K562 (cell line): ENCODE results near the gene RUNDC3A. TPM values are rescaled to one million over a fixed set of nuclear protein-coding genes. Genes with fewer than 3 reads are reported as not detected.

Experiments used
- ADNP ChIP-seq: fragments of 200-800 bp; sonication (Bioruptor generic); IDR thresholded peaks from 2 replicates; pipeline ENCODE4 v1.6.1; 2016; ENCODE audit warnings: missing genetic modification characterization, missing compliant biosample characterization
- BACH1 ChIP-seq: fragments of 200-800 bp; sonication (Bioruptor generic); IDR thresholded peaks from 2 replicates; pipeline ENCODE4 v1.6.1; 2016; ENCODE audit warnings: missing genetic modification characterization, missing compliant biosample characterization
- DACH1 ChIP-seq: fragments of 450-650 bp; IDR thresholded peaks from 2 replicates; pipeline ENCODE4 v1.6.1; 2018; ENCODE audit not compliant: partially characterized antibody
- E2F6 ChIP-seq, 2 experiments: IDR thresholded peaks; 2 replicates each; pipeline ENCODE4 v1.6.1; 2011; ENCODE audit warnings: borderline replicate concordance in 1 of 2, control low read depth in 1 of 2, low read depth in 1 of 2, low read length in 1 of 2, mild to moderate bottlenecking in 1 of 2, mixed read lengths in 1 of 2, moderate library complexity in 1 of 2; ENCODE audit not compliant: insufficient read depth in 1 of 2, insufficient read length in 1 of 2, poor library complexity in 1 of 2, severe bottlenecking in 1 of 2; ENCODE audit errors: extremely low read depth in 1 of 2
- ELF2 ChIP-seq: fragments of 250-450 bp; sonication (Bioruptor Pico); IDR thresholded peaks from 2 replicates; pipeline ENCODE4 v1.5.0; 2021; ENCODE audit warnings: mild to moderate bottlenecking
- ERF ChIP-seq: fragments of 450-650 bp; formaldehyde crosslinking; IDR thresholded peaks from 2 replicates; pipeline ENCODE4 v1.4.0; 2020; ENCODE audit warnings: mild to moderate bottlenecking, mixed read lengths
- HMG20B ChIP-seq: fragments of 250-450 bp; sonication (Bioruptor Pico); IDR thresholded peaks from 2 replicates; pipeline ENCODE4 v1.5.0; 2021; ENCODE audit warnings: mild to moderate bottlenecking
- NCOA2 ChIP-seq, 2 experiments: fragments of 450-650 bp; IDR thresholded peaks; 2 replicates each; pipeline ENCODE4 v1.6.1; 2018; ENCODE audit warnings: mild to moderate bottlenecking in 2 of 2, moderate library complexity in 1 of 2; ENCODE audit not compliant: partially characterized antibody in 2 of 2
- RBBP5 ChIP-seq: fragments of 200-600 bp; sonication (generic); IDR thresholded peaks from 2 replicates; pipeline ENCODE4 v1.6.1; 2012; ENCODE audit warnings: borderline replicate concordance, mild to moderate bottlenecking, low read length, control low read depth, inconsistent platforms; ENCODE audit not compliant: insufficient read depth, poor library complexity, severe bottlenecking
- RUNX1 ChIP-seq: sonication (generic); IDR thresholded peaks from 2 replicates; pipeline ENCODE4 v1.6.1; 2016; ENCODE audit warnings: antibody characterized with exemption, low read depth
- SMARCA5 ChIP-seq: fragments of 450-650 bp; IDR thresholded peaks from 2 replicates; pipeline ENCODE4 v1.6.1; 2016
- SREBF2 ChIP-seq: sonication (generic); formaldehyde crosslinking; IDR thresholded peaks from 2 replicates; pipeline ENCODE4 v1.4.0; 2020; ENCODE audit warnings: mild to moderate bottlenecking, missing genetic modification reagents
- TARDBP ChIP-seq: fragments of 450-650 bp; IDR thresholded peaks from 2 replicates; pipeline ENCODE4 v1.6.1; 2016
- THRAP3 ChIP-seq: fragments of 450-650 bp; IDR thresholded peaks from 2 replicates; pipeline ENCODE4 v1.6.1; 2016; ENCODE audit warnings: mild to moderate bottlenecking, inconsistent platforms, borderline replicate concordance
- ZEB2 ChIP-seq: fragments of 450-650 bp; IDR thresholded peaks from 2 replicates; pipeline ENCODE4 v1.6.1; 2016
- ZFPM2 ChIP-seq: fragments of 250-450 bp; sonication (Bioruptor Pico); IDR thresholded peaks from 2 replicates; pipeline ENCODE4 v1.5.1; 2022; ENCODE audit warnings: mild to moderate bottlenecking
- ZNF347 ChIP-seq: fragments of 450-650 bp; formaldehyde crosslinking; IDR thresholded peaks from 2 replicates; pipeline ENCODE4 v1.4.0; 2020; ENCODE audit warnings: low read depth, mild to moderate bottlenecking, moderate library complexity
- ZNF431 ChIP-seq: sonication (generic); formaldehyde crosslinking; IDR thresholded peaks from 2 replicates; pipeline ENCODE4 v1.8.0; 2022; ENCODE audit warnings: mild to moderate bottlenecking, missing genetic modification reagents
- polyA plus RNA-seq, 8 experiments: library from polyadenylated mRNA; depleted of rRNA in 4 of 8; stranded (reverse) in 5 of 8; unstranded in 3 of 8; fragments of >200 nt; fragmentation: Nextera tagmentation in 2 of 8; fragmentation: Illumina TruSeq in 1 of 8; extraction: Ambion mirVana in 2 of 8; extraction: Trizol in 1 of 8; gene quantifications; 2 replicates each; pipeline versions ENCODE4 v1.2.1 to v1.2.3, GENCODE V29; 2011 to 2014; ENCODE audit warnings: inconsistent platforms in 1 of 8, missing spikeins in 1 of 8
- total RNA-seq, 7 experiments: library from RNA; depleted of rRNA in 6 of 7; stranded (reverse); fragments of >200 nt in 6 of 7; fragmentation: Illumina TruSeq in 2 of 7; extraction: Trizol in 2 of 7; gene quantifications; 2 replicates each; pipeline versions ENCODE4 v1.2.1 to v1.2.3, GENCODE V29; 2011 to 2021; ENCODE audit warnings: low replicate concordance in 1 of 7
- TF ChIP-seq, protein P1 (sequence below): fragments of 250-450 bp; sonication (Bioruptor Pico); IDR thresholded peaks from 2 replicates; pipeline ENCODE4 v1.6.1; 2021; ENCODE audit warnings: mild to moderate bottlenecking
- TF ChIP-seq, protein P2 (sequence below): fragments of 250-450 bp; sonication (Bioruptor Pico); IDR thresholded peaks from 2 replicates; pipeline ENCODE4 v1.5.0; 2022; ENCODE audit warnings: mild to moderate bottlenecking
- TF ChIP-seq, protein P3 (sequence below): fragments of 250-450 bp; sonication (Bioruptor Pico); IDR thresholded peaks from 2 replicates; pipeline ENCODE4 v1.8.0; 2022; ENCODE audit warnings: inconsistent platforms
- TF ChIP-seq, protein P4 (sequence below): sonication (generic); formaldehyde crosslinking; IDR thresholded peaks from 2 replicates; pipeline ENCODE4 v1.8.0; 2022; ENCODE audit warnings: mild to moderate bottlenecking, missing genetic modification reagents

RUNDC3A gene
- total and polyA plus RNA-seq, 9 of the 15 experiments (the other 6 are each of a cell fraction or from before 2014, with no cell fraction given), result not detected

DNA sequence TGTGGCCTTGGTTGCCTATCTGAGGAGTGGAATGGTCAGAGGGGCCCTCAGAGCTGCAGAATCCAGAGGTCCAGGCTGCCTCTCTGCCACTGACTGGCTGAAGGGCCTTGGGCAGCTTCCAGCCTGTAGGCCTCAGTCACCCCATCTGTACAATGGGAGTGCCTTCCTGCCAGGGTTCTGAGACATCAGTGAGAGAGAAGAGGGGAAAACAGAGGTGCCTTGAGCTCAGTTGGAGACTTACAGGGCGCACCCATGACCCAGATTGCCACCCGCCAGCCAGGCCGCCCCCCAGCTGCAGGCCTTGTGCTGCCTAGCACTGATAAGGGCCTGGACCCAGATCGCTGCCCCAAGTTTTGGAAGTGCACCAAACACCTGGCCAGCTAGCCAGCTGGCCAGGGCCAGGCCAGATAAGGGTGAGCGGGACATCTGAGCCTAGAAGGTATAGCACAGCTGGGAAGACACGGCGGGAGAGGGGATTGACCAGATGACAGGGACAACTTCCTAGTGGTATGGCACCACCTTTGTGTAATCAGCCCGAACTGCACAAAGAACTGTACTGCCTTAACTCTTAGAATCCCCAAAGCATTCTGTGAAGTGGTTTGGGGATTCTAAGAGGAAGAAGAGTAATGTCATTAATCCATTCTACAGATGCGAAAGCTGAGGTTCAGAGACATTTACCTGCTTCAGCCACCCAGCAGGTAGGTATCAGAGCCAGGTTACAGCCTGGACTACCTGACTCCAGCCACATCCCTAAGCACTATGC lies 41.8 kb upstream of the RUNDC3A start (continued):
- TF ChIP-seq, protein P1, sequence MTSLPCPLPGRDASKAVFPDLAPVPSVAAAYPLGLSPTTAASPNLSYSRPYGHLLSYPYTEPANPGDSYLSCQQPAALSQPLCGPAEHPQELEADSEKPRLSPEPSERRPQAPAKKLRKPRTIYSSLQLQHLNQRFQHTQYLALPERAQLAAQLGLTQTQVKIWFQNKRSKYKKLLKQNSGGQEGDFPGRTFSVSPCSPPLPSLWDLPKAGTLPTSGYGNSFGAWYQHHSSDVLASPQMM (CRISPR knock-in tag), result no peak
- TF ChIP-seq ZNF431 (CRISPR knock-in tag), result peak; percentile 100
- no peak for TF ChIP-seq ERF (CRISPR knock-in tag)
- TF ChIP-seq RBBP5, result no peak
- TF ChIP-seq E2F6 (IDR thresholded peaks at IDR 0.05; ENCODE audit: borderline replicate concordance in 1 of 2, extremely low read depth in 1 of 2, insufficient read depth in 1 of 2, insufficient read length in 1 of 2, low read depth in 1 of 2, low read length in 1 of 2, poor library complexity in 1 of 2, severe bottlenecking in 1 of 2), result no peak
- TF ChIP-seq, protein P2, sequence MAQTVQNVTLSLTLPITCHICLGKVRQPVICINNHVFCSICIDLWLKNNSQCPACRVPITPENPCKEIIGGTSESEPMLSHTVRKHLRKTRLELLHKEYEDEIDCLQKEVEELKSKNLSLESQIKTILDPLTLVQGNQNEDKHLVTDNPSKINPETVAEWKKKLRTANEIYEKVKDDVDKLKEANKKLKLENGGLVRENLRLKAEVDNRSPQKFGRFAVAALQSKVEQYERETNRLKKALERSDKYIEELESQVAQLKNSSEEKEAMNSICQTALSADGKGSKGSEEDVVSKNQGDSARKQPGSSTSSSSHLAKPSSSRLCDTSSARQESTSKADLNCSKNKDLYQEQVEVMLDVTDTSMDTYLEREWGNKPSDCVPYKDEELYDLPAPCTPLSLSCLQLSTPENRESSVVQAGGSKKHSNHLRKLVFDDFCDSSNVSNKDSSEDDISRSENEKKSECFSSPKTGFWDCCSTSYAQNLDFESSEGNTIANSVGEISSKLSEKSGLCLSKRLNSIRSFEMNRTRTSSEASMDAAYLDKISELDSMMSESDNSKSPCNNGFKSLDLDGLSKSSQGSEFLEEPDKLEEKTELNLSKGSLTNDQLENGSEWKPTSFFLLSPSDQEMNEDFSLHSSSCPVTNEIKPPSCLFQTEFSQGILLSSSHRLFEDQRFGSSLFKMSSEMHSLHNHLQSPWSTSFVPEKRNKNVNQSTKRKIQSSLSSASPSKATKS (CRISPR knock-in tag), result no peak
- TF ChIP-seq ADNP (tag), result peak; percentile 98
- no peak for TF ChIP-seq ZFPM2
- TF ChIP-seq HMG20B (CRISPR knock-in tag), result no peak
- TF ChIP-seq, protein P3, sequence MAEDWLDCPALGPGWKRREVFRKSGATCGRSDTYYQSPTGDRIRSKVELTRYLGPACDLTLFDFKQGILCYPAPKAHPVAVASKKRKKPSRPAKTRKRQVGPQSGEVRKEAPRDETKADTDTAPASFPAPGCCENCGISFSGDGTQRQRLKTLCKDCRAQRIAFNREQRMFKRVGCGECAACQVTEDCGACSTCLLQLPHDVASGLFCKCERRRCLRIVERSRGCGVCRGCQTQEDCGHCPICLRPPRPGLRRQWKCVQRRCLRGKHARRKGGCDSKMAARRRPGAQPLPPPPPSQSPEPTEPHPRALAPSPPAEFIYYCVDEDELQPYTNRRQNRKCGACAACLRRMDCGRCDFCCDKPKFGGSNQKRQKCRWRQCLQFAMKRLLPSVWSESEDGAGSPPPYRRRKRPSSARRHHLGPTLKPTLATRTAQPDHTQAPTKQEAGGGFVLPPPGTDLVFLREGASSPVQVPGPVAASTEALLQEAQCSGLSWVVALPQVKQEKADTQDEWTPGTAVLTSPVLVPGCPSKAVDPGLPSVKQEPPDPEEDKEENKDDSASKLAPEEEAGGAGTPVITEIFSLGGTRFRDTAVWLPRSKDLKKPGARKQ (CRISPR knock-in tag), result no peak
- TF ChIP-seq ZNF347 (CRISPR knock-in tag), result no peak
- peak; percentile 100 for TF ChIP-seq TARDBP
- peak; percentile 52; the same call in 1 of the 2 replicates for TF ChIP-seq BACH1 (tag)
- TF ChIP-seq SREBF2 (CRISPR knock-in tag), result no peak
- TF ChIP-seq NCOA2 (IDR thresholded peaks at IDR 0.05; ENCODE audit: partially characterized antibody in 2 of 2), result no peak
- TF ChIP-seq THRAP3, result no peak
- peak; percentile 98 for TF ChIP-seq SMARCA5
- TF ChIP-seq, protein P4, sequence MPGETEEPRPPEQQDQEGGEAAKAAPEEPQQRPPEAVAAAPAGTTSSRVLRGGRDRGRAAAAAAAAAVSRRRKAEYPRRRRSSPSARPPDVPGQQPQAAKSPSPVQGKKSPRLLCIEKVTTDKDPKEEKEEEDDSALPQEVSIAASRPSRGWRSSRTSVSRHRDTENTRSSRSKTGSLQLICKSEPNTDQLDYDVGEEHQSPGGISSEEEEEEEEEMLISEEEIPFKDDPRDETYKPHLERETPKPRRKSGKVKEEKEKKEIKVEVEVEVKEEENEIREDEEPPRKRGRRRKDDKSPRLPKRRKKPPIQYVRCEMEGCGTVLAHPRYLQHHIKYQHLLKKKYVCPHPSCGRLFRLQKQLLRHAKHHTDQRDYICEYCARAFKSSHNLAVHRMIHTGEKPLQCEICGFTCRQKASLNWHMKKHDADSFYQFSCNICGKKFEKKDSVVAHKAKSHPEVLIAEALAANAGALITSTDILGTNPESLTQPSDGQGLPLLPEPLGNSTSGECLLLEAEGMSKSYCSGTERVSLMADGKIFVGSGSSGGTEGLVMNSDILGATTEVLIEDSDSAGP, result no peak
- peak; percentile 92; the same call in 1 of the 2 replicates for TF ChIP-seq RUNX1
- no peak for TF ChIP-seq ELF2 (CRISPR knock-in tag)
- peak; percentile 97 for TF ChIP-seq DACH1
- TF ChIP-seq ZEB2, result peak; percentile 79; the same call in 1 of the 2 replicates
